Measurements from ENCODE around the gene HEMK1.

DNA sequence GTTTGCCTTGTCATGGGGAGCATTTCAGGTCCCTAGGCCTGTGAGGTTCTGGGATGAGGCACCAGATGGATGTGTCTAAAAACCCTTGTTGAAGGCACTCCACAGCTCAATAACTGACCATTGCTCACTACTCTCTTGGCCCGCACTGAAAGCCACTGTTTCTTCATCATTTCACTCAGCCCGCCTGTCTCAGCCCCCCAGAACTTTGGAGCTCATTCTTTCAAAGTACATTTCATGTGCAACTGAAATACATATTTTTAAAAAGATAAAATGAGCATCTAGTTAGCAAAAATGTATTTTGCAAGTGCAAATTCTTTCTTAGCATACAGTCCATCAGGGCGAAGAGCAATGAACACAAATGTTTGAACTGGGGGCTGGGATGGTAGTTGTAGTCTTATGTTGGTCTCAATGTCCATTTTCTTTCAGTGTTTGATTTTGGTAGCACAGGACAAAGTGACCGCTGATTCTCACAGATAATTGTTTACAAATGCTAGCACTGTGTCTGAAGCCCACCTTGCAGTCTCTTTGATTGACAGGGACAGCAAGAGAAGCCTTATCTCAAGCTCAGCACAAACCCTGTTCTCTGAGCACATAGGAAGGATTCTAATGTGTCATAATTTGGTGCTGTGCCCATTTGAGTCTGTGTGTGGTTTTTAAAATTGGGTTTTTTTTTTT is 19.6 kb downstream of the HEMK1 start:
- TF ChIP-seq CTCF (IDR thresholded peaks at IDR 0.05; ENCODE audit: low read depth, low read length, poor library complexity, severe bottlenecking) (no peak), EZH2phosphoT487 (IDR thresholded peaks at IDR 0.05; ENCODE audit: borderline replicate concordance, low read length) (no peak)

Measured in DOHH2 (cell line).